Astrocyte of the cerebellum (primary cell): ENCODE data around the gene PSMB10.

Source experiments
- DNase-seq: peaks from one replicate; pipeline ENCODE4 v3.0.0-alpha.2; 2011; ENCODE audit warnings: low read depth
- H3K4me3 ChIP-seq: 2 replicates; pipeline ENCODE4 v1.5.1; 2011; ENCODE audit warnings: mild to moderate bottlenecking, low read depth, low read length, moderate library complexity
- in situ Hi-C: cut with HindIII; loops from 2 replicates; pipeline ENCODE4 v1.10.0; 2017; ENCODE audit warnings: low sequenced_read_pairs
- TF ChIP-seq, protein P1 (sequence below): IDR thresholded peaks from 2 replicates; pipeline ENCODE4 v1.5.1; 2012; ENCODE audit warnings: low read length, low read depth, moderate library complexity, mild to moderate bottlenecking; ENCODE audit errors: missing control alignments

PSMB10 gene

DNA sequence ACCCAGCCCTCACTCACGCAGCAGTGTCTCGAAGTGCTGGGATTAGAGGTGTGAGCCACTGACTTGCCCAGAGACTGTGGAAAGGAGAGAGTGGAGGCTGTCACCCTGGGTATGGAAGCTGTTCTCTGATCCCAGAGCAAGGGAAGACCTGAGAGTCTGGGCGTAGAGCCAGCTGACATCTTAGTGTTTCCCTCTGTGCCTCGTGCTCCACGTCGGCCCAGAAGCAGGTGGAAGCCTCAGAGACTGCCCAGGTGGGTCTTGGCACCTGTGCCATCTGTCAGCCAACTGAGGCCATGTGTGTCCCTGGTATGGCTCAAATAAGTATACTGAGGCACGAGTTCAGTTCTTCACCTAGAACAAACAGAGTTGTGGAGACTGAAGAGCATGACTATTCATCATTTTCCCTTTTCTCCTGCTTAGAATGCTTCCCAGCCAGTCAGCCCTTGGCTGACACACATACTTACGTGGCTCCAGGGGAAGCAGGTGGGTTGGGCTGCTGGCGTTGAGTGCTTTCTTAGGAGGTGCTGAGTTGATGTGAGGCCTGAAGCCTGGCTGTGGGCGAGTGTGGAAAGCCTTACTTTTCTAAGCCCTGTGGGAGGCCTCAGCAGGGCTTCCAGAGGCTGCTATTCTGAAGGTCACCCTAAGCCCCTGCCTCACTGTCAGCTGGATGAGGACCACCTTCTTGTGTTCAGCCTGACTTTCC is 13.1 kb downstream of the PSMB10 start:
- no peak for DNase-seq
- H3K4me3 ChIP-seq, result no peak overlapping the region
- in situ Hi-C loops, result loop anchor here (25.0 kb wide), 1 partner anchor 89 kb away; the partner anchor contains the start of genes DDX28, DPEP2NB and DUS2
- TF ChIP-seq, protein P1, sequence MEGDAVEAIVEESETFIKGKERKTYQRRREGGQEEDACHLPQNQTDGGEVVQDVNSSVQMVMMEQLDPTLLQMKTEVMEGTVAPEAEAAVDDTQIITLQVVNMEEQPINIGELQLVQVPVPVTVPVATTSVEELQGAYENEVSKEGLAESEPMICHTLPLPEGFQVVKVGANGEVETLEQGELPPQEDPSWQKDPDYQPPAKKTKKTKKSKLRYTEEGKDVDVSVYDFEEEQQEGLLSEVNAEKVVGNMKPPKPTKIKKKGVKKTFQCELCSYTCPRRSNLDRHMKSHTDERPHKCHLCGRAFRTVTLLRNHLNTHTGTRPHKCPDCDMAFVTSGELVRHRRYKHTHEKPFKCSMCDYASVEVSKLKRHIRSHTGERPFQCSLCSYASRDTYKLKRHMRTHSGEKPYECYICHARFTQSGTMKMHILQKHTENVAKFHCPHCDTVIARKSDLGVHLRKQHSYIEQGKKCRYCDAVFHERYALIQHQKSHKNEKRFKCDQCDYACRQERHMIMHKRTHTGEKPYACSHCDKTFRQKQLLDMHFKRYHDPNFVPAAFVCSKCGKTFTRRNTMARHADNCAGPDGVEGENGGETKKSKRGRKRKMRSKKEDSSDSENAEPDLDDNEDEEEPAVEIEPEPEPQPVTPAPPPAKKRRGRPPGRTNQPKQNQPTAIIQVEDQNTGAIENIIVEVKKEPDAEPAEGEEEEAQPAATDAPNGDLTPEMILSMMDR, result no peak

- no peak overlapping the region for H3K4me3 ChIP-seq
- DNase-seq, result no peak
- TF ChIP-seq, protein P1, result no peak
- in situ Hi-C loops, result loop anchor here (25.0 kb wide), 1 partner anchor 90 kb away; the partner anchor contains the start of genes DDX28, DPEP2NB and DUS2
Observed at GRCh38 chr16:67922740-67923139, 13.9 kb downstream of the PSMB10 start.

DNA sequence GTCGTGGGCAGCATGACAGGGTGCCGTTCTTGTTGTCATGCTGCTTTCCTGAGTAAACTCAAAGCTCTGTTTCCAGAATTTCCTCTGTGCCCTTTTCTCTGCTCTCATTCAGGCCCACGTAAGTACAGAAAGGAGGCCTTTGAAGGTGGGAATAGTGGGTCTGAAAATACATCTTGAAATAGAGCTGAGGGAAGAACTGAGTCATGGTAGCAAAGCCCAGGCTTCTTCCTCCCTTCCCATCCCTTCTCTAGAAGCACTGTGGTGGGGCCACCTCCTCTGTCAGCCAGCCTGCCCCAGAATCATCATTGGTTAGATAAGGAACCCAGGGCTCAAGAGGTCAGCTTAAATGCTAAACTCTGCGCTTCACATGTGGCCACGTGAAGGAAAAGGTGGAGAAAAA is 14.4 kb downstream of the PSMB10 start:
- DNase-seq, result no peak
- TF ChIP-seq, protein P1, result no peak
- no peak overlapping the region for H3K4me3 ChIP-seq
- in situ Hi-C loops, result loop anchor here (25.0 kb wide), 1 partner anchor 90 kb away; the partner anchor contains the start of genes DDX28, DPEP2NB and DUS2

- TF ChIP-seq, protein P1, result no peak
- H3K4me3 ChIP-seq, result no peak overlapping the region
- in situ Hi-C loops, result loop anchor here (25.0 kb wide), 1 partner anchor 93 kb away; the partner anchor contains the start of genes DDX28, DPEP2NB and DUS2
- no peak for DNase-seq
Observed at GRCh38 chr16:67919622-67920221, 16.9 kb downstream of the PSMB10 start.

DNA sequence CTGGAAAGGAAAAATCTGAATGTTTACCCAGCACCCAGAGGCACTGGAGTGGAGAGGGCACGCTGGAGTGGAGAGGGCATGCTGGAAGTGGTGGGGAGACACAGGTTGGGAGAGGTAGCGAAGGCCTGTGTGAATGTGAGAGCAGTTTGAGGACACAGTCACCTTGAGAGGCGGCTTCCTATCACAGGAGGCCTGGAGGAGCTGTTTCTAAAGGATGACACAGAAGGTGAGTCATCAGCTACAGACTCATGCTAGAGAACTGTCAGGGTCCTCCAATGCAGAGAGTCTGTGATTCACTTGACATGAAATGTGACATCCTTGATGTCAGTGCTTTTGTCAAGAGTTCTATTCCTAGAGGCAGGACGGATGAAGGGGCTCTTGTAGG is 18.8 kb downstream of the PSMB10 start:
- in situ Hi-C loops, result loop anchor here (25.0 kb wide), 1 partner anchor 94 kb away; the partner anchor contains the start of genes DDX28, DPEP2NB and DUS2
- TF ChIP-seq, protein P1, result no peak
- no peak overlapping the region for H3K4me3 ChIP-seq
- DNase-seq, result no peak

DNA sequence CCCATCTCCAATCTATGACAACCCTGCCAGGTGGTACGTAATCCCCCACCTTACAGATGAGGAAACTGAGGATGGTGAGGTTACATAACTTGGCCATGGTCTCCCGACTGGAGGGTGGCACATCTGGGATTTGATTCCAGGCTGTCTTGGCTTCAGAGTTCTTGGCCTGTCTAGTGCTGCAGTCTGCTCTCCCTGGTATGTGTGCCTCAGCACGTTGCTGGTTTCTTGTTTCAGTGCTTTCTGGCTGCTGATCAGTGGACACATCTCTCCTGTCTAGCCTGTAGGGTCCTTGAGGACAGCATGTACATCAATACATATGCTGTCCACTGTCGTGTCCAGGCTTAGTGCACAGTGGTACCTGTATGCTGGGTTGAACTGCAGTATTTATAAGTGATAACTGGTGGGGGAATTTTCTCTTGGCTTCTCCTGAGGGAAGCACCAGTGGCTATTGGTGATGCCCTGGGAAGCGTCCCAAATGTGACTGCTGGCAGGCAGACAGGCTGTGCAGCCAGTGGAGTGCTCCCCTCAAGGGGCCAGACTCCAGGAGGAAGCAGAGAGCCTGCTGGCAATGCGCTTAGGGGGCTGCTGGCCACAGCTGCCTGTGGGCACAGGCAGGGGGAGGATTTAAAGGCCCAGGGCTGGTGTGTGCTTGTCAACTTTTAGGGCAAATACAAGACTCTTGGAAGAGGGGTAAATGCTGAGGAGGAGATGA is 19.4 kb downstream of the PSMB10 start:
- DNase-seq, result no peak
- in situ Hi-C loops, result loop anchor here (25.0 kb wide), 1 partner anchor 95 kb away; the partner anchor contains the start of genes DDX28, DPEP2NB and DUS2
- TF ChIP-seq, protein P1, result no peak

More for the DNA sequence above, 19.4 kb downstream of the PSMB10 start:
- H3K4me3 ChIP-seq, result no peak overlapping the region
